Measurements from ENCODE around the gene ZNF280C.

- no peak for TF ChIP-seq EZH2 (IDR thresholded peaks at IDR 0.05; ENCODE audit: borderline replicate concordance, low read length)
- TF ChIP-seq CTCF (IDR thresholded peaks at IDR 0.05; ENCODE audit: low read length) = no peak
These were observed 33.3 kb upstream of the ZNF280C start for GRCh38 chrX:130301977-130302376.
